ENCODE results near the gene MMP15. TPM values are rescaled to one million over a fixed set of nuclear protein-coding genes. Genes with fewer than 3 reads are reported as not detected.

MMP15 gene
- total and polyA plus RNA-seq, 4 donors = 0.82 to 5.9 (median 3.8) TPM

GRCh38 chr16:57994361-57994760 lies 31.2 kb upstream of the MMP15 start:
- ATAC-seq (ENCODE audit: low FRiP score) (no peak), DNase-seq (peak in 1 of 2 donors; percentile 13)
- Histone ChIP-seq H3K27ac (ENCODE audit: low read depth in 1 of 2, low read length in 2 of 2) (no peak overlapping the region), H3K4me1 (ENCODE audit: control insufficient read depth in 1 of 2, insufficient read depth in 2 of 2, low read length in 2 of 2) (no peaks in the 10 kb centered on the region), H3K4me3 (ENCODE audit: low read length in 2 of 2) (no peak overlapping the region), H3K36me3 (ENCODE audit: control insufficient read depth in 1 of 2, insufficient read depth in 2 of 2, low read length in 1 of 2) (peaks cover 0 to 4% of the 10 kb centered on the region in 2 donors), H3K9me3 (ENCODE audit: control insufficient read depth, low read length) (no peaks in the 10 kb centered on the region), H3K27me3 (ENCODE audit: control insufficient read depth in 1 of 2, insufficient read depth in 2 of 2, low read length in 1 of 2) (no peaks in the 10 kb centered on the region)
- WGBS, 2 donors = 89 to 91% methylated on average over 4 of the region's 4 CpGs
- intact Hi-C loops (cut with DNase I) = no loop called here

GRCh38 chr16:57994778-57995177 lies 30.8 kb upstream of the MMP15 start:
- Histone ChIP-seq H3K36me3 (ENCODE audit: control insufficient read depth in 1 of 2, insufficient read depth in 2 of 2, low read length in 1 of 2) (peaks cover 0 to 4% of the 10 kb centered on the region in 2 donors), H3K4me1 (ENCODE audit: control insufficient read depth in 1 of 2, insufficient read depth in 2 of 2, low read length in 2 of 2) (no peaks in the 10 kb centered on the region), H3K4me3 (ENCODE audit: low read length in 2 of 2) (no peak overlapping the region), H3K27ac (ENCODE audit: low read depth in 1 of 2, low read length in 2 of 2) (no peak overlapping the region), H3K27me3 (ENCODE audit: control insufficient read depth in 1 of 2, insufficient read depth in 2 of 2, low read length in 1 of 2) (no peaks in the 10 kb centered on the region), H3K9me3 (ENCODE audit: control insufficient read depth, low read length) (no peaks in the 10 kb centered on the region)
- intact Hi-C loops (cut with DNase I) = no loop called here
- 39 to 40% methylated on average over 4 of the region's 4 CpGs for WGBS, 2 donors
- ATAC-seq (ENCODE audit: low FRiP score) (no peak), DNase-seq (peak; percentile 82 to 83)

GRCh38 chr16:57995721-57996405 lies 29.7 kb upstream of the MMP15 start:
- Histone ChIP-seq H3K4me1 (ENCODE audit: control insufficient read depth in 1 of 2, insufficient read depth in 2 of 2, low read length in 2 of 2) (no peaks in the 10 kb centered on the region), H3K4me3 (ENCODE audit: low read length in 2 of 2) (no peak overlapping the region), H3K36me3 (ENCODE audit: control insufficient read depth in 1 of 2, insufficient read depth in 2 of 2, low read length in 1 of 2) (peaks cover 0 to 4% of the 10 kb centered on the region in 2 donors), H3K27me3 (ENCODE audit: control insufficient read depth in 1 of 2, insufficient read depth in 2 of 2, low read length in 1 of 2) (no peaks in the 10 kb centered on the region), H3K27ac (ENCODE audit: low read depth in 1 of 2, low read length in 2 of 2) (no peak overlapping the region), H3K9me3 (ENCODE audit: control insufficient read depth, low read length) (no peaks in the 10 kb centered on the region)
- intact Hi-C loops (cut with DNase I) = no loop called here
- WGBS, 2 donors = 86 to 87% methylated on average over 17 to 18 of the region's 18 CpGs
- DNase-seq (peak in 1 of 2 donors; percentile 65), ATAC-seq (ENCODE audit: low FRiP score) (no peak)

GRCh38 chr16:57996406-57997175 lies 29.0 kb upstream of the MMP15 start:
- no peak overlapping the region for H3K4me3 ChIP-seq (ENCODE audit: low read length in 2 of 2)
- H3K4me1 ChIP-seq (ENCODE audit: control insufficient read depth in 1 of 2, insufficient read depth in 2 of 2, low read length in 2 of 2) = no peaks in the 10 kb centered on the region
- no peak overlapping the region for H3K27ac ChIP-seq (ENCODE audit: low read depth in 1 of 2, low read length in 2 of 2)
- H3K27me3 ChIP-seq (ENCODE audit: control insufficient read depth in 1 of 2, insufficient read depth in 2 of 2, low read length in 1 of 2) = no peaks in the 10 kb centered on the region
- H3K36me3 ChIP-seq (ENCODE audit: control insufficient read depth in 1 of 2, insufficient read depth in 2 of 2, low read length in 1 of 2) = peaks cover 0 to 4% of the 10 kb centered on the region in 2 donors
- WGBS, 2 donors = 95 to 96% methylated on average over 53 to 62 of the region's 62 CpGs
- no peaks in the 10 kb centered on the region for H3K9me3 ChIP-seq (ENCODE audit: control insufficient read depth, low read length)
- ATAC-seq (ENCODE audit: low FRiP score) (no peak), DNase-seq (peak in 1 of 2 donors; percentile 67)
- intact Hi-C loops (cut with DNase I) = no loop called here

GRCh38 chr16:57997176-57997527 lies 28.4 kb upstream of the MMP15 start:
- H3K4me1 ChIP-seq (ENCODE audit: control insufficient read depth in 1 of 2, insufficient read depth in 2 of 2, low read length in 2 of 2) = no peaks in the 10 kb centered on the region
- ATAC-seq (ENCODE audit: low FRiP score) (no peak), DNase-seq (peak in 1 of 2 donors; percentile 73)
- H3K27me3 ChIP-seq (ENCODE audit: control insufficient read depth in 1 of 2, insufficient read depth in 2 of 2, low read length in 1 of 2) = no peaks in the 10 kb centered on the region
- no peak overlapping the region for H3K4me3 ChIP-seq (ENCODE audit: low read length in 2 of 2)
- H3K36me3 ChIP-seq (ENCODE audit: control insufficient read depth in 1 of 2, insufficient read depth in 2 of 2, low read length in 1 of 2) = peaks cover 0 to 4% of the 10 kb centered on the region in 2 donors
- intact Hi-C loops (cut with DNase I) = no loop called here
- H3K9me3 ChIP-seq (ENCODE audit: control insufficient read depth, low read length) = no peaks in the 10 kb centered on the region
- WGBS, 2 donors = 98% methylated on average over 35 of the region's 35 CpGs
- no peak overlapping the region for H3K27ac ChIP-seq (ENCODE audit: low read depth in 1 of 2, low read length in 2 of 2)

GRCh38 chr16:57997528-57998265 lies 27.9 kb upstream of the MMP15 start:
- 95 to 96% methylated on average over 36 of the region's 36 CpGs for WGBS, 2 donors
- H3K4me1 ChIP-seq (ENCODE audit: control insufficient read depth in 1 of 2, insufficient read depth in 2 of 2, low read length in 2 of 2) = no peaks in the 10 kb centered on the region
- H3K27me3 ChIP-seq (ENCODE audit: control insufficient read depth in 1 of 2, insufficient read depth in 2 of 2, low read length in 1 of 2) = no peaks in the 10 kb centered on the region
- peaks cover 0 to 4% of the 10 kb centered on the region in 2 donors for H3K36me3 ChIP-seq (ENCODE audit: control insufficient read depth in 1 of 2, insufficient read depth in 2 of 2, low read length in 1 of 2)
- DNase-seq (peak in 1 of 2 donors; percentile 64), ATAC-seq (ENCODE audit: low FRiP score) (no peak)
- H3K27ac ChIP-seq (ENCODE audit: low read depth in 1 of 2, low read length in 2 of 2) = no peak overlapping the region
- H3K4me3 ChIP-seq (ENCODE audit: low read length in 2 of 2) = no peak overlapping the region
- intact Hi-C loops (cut with DNase I) = no loop called here
- H3K9me3 ChIP-seq (ENCODE audit: control insufficient read depth, low read length) = no peaks in the 10 kb centered on the region

- DNase-seq (peak in 1 of 2 donors; percentile 74), ATAC-seq (ENCODE audit: low FRiP score) (no peak)
- Histone ChIP-seq H3K9me3 (ENCODE audit: control insufficient read depth, low read length) (no peaks in the 10 kb centered on the region), H3K4me3 (ENCODE audit: low read length in 2 of 2) (no peak overlapping the region), H3K36me3 (ENCODE audit: control insufficient read depth in 1 of 2, insufficient read depth in 2 of 2, low read length in 1 of 2) (peaks cover 0 to 8% of the 10 kb centered on the region in 2 donors), H3K4me1 (ENCODE audit: control insufficient read depth in 1 of 2, insufficient read depth in 2 of 2, low read length in 2 of 2) (no peaks in the 10 kb centered on the region), H3K27me3 (ENCODE audit: control insufficient read depth in 1 of 2, insufficient read depth in 2 of 2, low read length in 1 of 2) (no peaks in the 10 kb centered on the region), H3K27ac (ENCODE audit: low read depth in 1 of 2, low read length in 2 of 2) (no peak overlapping the region)
- intact Hi-C loops (cut with DNase I) = no loop called here
- 87% methylated on average over 8 of the region's 8 CpGs for WGBS, 2 donors
Observed at GRCh38 chr16:57998486-57998885, 27.1 kb upstream of the MMP15 start.

GRCh38 chr16:57998992-57999365 lies 26.6 kb upstream of the MMP15 start:
- 87 to 93% methylated on average over 3 of the region's 3 CpGs for WGBS, 2 donors
- intact Hi-C loops (cut with DNase I) = no loop called here
- no peaks in the 10 kb centered on the region for H3K27me3 ChIP-seq (ENCODE audit: control insufficient read depth in 1 of 2, insufficient read depth in 2 of 2, low read length in 1 of 2)
- no peak overlapping the region for H3K27ac ChIP-seq (ENCODE audit: low read depth in 1 of 2, low read length in 2 of 2)
- no peaks in the 10 kb centered on the region for H3K4me1 ChIP-seq (ENCODE audit: control insufficient read depth in 1 of 2, insufficient read depth in 2 of 2, low read length in 2 of 2)
- DNase-seq = peak in 1 of 2 donors; percentile 14
- ATAC-seq (ENCODE audit: low FRiP score) = no peak
- no peak overlapping the region for H3K4me3 ChIP-seq (ENCODE audit: low read length in 2 of 2)
- no peaks in the 10 kb centered on the region for H3K9me3 ChIP-seq (ENCODE audit: control insufficient read depth, low read length)
- H3K36me3 ChIP-seq (ENCODE audit: control insufficient read depth in 1 of 2, insufficient read depth in 2 of 2, low read length in 1 of 2) = peaks cover 0 to 8% of the 10 kb centered on the region in 2 donors

All from aorta (tissue), 5 donors.